ENCODE results near the gene MSANTD1.

MSANTD1 gene

GRCh38 chr4:3217266-3217665, 31.7 kb upstream of the MSANTD1 start:
- DNase-seq, result no peak

DNA sequence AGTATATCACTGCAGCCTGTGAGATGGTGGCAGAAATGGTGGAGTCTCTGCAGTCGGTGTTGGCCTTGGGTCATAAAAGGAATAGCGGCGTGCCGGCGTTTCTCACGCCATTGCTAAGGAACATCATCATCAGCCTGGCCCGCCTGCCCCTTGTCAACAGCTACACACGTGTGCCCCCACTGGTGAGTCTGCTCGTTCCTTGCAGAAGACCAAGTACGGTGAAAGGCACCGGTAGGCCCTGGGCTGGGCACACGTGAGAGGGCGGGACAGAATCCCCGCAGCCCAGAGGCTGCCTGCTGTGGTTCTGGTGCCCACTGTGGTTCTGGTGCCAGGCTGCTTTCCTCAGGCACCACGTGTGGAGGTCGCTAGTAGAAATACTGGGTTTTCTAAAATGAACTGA, 31.2 kb upstream of the MSANTD1 start:
- DNase-seq, result no peak

DNA sequence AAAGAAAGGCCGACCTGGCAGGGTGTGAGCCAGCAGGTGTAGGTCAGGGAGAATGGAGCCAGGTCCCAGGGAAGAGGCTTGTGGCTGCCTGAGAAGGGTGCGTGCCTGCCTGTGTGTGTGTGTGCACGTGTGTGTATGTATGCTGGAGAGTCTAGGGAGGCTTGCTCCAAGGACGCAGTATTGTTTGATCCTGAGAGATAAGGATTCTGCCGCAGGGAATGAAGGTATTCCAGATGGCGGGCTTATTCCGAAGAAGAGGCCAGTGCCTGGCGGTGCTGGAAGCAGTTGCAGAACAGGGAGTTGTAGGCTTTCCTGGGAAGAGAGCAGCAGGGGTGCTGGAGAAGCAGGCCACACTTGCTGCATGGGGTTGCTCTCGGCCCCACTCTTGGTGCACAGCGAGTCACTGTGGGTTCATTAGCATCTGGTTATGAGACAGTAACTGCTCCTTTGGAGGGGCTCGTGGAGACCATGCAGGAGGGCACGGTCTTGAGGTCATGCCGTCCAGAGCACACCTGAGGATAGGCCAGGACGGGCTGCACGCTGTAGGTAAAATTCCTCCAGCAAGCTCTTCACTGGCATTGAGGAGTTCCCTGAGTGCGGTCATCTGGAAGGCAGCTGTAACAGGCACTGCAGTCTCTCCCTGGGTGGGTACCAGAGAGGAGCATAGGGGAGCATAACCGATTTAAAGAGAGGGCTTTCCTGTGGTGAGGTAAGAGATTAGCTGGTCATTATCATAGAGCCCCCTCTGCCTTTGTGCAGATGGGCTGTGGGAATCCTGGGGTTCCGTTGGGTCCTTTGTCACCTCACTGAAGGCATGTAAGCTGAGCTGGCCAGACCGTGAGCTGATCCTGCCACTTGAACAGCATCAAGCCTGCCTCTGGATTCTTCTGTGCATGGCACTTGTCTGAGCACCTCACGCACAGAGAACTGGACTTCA, 29.9 kb upstream of the MSANTD1 start:
- no peak for DNase-seq

GRCh38 chr4:3219761-3220475, 29.0 kb upstream of the MSANTD1 start:
- DNase-seq, result no peak

GRCh38 chr4:3220476-3221183, 28.3 kb upstream of the MSANTD1 start:
- no peak for DNase-seq

DNA sequence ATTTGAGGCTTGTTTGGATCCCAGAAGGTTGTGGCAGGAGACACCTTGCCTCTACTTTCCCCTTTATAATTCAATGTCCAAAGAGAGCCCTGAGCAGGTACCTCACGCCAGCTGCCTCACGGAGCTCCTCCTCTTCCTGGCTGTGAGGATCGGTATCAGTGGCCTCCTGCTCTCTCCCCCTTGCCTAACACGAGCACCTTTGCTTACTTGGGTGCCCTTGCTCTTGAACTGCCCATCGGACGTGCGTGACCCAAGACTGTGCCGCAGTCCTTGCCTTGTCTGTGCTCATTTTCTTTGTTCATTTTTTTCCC, 27.8 kb upstream of the MSANTD1 start:
- DNase-seq, result no peak

DNA sequence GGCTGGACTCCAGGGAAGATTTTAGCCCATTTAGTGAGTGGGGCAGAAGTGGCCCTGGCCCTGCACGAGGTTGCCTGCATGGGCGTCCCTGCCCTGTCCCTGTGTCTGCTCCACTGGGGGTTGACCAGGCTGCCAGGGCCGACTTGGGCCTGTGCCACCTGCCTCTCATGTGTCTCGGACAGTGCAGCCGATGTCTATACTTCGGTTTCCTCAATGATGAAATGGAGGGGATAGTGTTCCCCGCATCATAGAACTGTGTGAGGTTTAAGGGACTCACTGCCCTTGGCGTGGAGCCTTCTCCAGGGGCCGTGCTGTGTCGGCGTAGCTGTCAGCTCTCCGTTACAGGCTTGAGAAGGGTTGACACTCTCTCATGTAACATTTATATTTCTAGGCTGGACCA, 27.0 kb upstream of the MSANTD1 start:
- no peak for DNase-seq

DNA sequence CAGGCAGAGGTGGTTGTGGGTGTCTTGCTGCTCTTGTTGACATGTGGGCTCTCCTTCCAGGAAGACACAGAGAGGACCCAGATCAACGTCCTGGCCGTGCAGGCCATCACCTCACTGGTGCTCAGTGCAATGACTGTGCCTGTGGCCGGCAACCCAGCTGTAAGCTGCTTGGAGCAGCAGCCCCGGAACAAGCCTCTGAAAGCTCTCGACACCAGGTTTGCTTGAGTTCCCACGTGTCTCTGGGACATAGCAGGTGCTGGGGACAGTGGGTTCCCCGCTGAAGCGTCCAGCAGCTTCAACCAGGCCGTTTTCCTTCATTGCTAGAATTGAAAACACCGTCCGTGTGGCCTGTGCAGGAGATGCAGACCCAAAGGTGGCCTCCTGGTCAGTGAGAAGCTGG, 25.6 kb upstream of the MSANTD1 start:
- no peak for DNase-seq

DNA sequence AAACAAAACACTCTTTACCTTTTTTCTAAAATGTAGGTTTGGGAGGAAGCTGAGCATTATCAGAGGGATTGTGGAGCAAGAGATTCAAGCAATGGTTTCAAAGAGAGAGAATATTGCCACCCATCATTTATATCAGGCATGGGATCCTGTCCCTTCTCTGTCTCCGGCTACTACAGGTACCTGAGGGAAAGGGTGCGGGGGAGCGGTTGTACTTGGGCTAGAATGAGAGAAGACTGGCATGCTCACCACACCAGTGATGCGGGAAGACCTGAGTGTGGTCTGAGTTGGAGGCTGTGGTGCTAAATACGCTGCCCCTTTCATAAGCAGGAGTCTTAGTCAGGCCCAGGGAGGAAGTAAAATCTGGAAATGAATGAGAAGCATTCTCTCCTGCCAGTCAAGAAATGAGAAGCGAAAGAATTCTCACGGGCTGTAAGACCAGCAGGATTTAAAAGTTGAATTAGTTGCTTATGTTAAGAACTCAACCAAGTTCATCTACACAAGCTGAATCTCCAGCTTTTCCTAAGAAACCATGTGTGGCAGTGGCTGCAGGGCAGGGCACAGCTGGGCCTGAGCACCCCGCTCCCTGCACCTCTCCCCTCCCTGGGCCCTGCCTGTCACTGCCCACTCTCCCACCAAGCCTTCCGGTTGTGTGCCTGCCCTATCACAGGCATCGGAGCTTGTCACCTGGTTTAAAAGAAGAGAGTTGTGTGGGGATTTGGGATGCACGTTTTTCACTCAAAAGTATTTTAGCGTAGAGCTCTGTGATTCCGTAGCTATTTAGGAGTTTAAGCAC, 24.8 kb upstream of the MSANTD1 start:
- DNase-seq, result no peak

DNA sequence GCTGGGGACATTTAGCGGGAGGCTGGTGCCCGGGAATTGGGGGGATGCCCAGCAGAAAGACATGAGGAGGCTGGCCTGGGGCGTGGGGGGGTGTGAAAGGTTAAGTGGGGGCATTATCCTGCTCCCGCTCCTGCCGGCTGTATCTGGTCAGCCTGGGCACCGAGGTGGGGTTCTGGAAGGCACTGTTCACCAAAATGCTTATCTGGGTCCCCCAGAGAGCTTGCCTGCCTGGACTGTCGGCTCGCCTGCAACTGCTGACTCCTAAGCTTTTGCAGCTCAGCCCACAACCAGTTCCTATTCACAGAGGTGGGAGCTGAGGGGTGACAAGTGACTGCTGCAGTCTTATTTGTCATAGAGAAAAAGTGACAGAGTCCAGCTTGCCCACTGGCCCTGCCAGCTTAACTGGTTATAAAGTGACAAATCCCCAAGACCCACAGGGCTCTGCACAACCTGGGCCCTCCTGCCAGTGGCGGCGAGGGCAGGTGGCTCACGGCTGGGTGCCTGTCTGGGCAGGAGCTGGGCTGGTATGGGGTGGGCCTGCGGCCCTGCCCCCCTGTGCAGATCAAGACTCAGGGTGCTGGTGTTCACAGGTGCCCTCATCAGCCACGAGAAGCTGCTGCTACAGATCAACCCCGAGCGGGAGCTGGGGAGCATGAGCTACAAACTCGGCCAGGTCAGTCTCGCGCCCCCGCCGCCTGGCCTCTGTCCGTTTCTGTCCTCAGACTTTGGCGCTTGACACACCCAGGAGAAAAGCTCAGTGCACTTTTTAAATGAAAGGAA, 23.7 kb upstream of the MSANTD1 start:
- DNase-seq, result no peak

DNA sequence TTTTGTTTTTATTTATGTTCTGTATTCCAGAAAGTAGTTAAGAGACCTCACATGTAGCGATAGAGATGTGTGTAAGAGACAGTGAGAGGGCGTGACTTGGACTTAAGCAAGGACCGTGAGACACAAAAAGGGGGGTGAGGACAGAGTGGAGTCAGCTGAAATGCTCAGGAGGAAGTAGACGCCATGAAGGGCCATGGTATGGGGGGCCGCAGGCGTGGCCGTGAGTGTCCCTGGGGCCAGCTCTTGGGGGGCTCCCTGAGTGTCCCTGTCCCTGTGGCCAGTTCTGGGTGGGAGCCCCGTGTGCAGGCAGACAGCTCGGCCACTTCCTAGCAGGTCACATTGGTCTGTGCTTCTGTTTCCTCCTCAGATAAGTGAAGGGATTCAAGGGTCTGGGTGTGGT, 23.0 kb upstream of the MSANTD1 start:
- no peak for DNase-seq

- DNase-seq, result no peak
Measured at GRCh38 chr4:3226467-3226866, 22.5 kb upstream of the MSANTD1 start.

- DNase-seq, result no peak
Measured at GRCh38 chr4:3226944-3227343, 22.0 kb upstream of the MSANTD1 start.

DNA sequence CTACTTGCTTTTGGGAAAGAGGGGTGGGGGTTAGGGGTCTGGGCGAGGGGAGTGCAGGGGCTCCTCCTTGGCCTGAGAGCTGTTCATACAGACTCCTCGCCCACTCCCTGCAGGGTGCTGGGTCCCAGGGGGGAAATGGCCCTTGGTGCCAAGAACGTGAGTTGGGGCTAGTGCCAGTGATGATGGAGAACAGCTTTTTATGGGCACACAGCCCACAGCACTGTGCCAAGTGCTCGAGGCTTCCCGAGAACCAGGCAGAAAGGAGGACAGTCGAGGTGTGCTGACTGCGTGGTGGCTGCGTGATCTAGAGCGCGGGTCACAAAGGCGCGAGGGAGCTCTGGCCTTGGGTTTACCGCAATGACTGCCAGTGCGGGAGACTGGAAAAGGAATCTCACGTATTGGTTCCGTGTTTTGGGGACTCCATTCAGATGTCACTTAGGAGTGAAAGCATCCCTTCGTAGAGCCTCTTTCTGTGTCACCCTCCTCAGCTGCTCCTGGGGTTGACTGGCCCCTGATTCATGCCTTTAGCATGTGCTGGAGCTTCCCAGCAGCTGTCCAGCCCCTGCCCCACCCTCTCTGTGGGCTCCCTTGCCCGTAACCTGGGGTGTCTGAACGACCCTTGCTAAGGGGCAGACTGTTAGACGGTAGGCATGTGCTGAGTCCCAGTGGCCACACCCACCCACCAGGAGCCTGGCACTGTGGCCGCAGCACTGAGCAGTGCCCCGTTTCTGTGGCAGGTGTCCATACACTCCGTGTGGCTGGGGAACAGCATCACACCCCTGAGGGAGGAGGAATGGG, 20.9 kb upstream of the MSANTD1 start:
- DNase-seq, result no peak

GRCh38 chr4:3228881-3229280, 20.1 kb upstream of the MSANTD1 start:
- DNase-seq, result no peak

GRCh38 chr4:3229328-3229727, 19.6 kb upstream of the MSANTD1 start:
- no peak for DNase-seq

DNA sequence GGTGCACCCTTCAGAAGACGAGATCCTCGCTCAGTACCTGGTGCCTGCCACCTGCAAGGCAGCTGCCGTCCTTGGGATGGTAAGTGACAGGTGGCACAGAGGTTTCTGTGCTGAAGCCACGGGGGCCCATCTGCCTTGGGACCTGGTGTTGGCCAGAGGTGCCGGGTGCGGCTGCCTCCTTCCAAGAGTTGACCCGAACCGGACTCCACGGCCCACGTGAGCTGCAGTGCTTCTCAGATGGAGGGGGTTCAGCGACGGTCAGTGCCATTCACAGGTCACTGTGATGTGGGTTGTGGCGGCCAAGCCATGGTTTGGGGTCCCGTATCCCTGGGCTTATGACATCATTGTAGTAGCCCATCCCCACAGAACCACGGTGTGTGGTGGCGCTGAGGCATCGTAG, 19.0 kb upstream of the MSANTD1 start:
- DNase-seq, result no peak

GRCh38 chr4:3231471-3231870, 17.5 kb upstream of the MSANTD1 start:
- DNase-seq, result no peak

- DNase-seq, result no peak
Measured at GRCh38 chr4:3232001-3232400, 17.0 kb upstream of the MSANTD1 start.

DNA sequence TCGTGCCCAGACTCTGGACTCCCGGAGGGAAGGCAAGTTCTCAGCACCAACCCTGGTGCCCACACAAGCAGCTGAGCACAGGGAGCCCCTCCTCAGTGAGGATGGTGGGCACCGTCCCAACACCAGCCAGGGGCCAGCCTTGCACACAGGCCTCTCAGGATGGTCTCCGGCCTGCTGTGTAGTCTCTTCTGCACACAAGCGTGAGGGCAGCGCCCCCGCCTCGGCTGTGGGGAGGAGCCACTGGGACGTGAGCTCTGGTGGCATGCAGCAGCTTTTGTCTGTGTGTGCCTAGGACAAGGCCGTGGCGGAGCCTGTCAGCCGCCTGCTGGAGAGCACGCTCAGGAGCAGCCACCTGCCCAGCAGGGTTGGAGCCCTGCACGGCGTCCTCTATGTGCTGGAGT, 16.1 kb upstream of the MSANTD1 start:
- no peak for DNase-seq

GRCh38 chr4:3233391-3234071, 15.4 kb upstream of the MSANTD1 start:
- no peak for DNase-seq
